GM12873 (cell line): Measurements from ENCODE around the gene MRAP.

Source experiments
- TF ChIP-seq, protein P1 (sequence below): IDR thresholded peaks from 2 replicates; pipeline ENCODE4 v1.5.1; 2012; ENCODE audit warnings: low read depth, mild to moderate bottlenecking, moderate library complexity, low read length, control low read depth; ENCODE audit not compliant: insufficient read depth; ENCODE audit errors: missing control alignments

Gene MRAP

DNA sequence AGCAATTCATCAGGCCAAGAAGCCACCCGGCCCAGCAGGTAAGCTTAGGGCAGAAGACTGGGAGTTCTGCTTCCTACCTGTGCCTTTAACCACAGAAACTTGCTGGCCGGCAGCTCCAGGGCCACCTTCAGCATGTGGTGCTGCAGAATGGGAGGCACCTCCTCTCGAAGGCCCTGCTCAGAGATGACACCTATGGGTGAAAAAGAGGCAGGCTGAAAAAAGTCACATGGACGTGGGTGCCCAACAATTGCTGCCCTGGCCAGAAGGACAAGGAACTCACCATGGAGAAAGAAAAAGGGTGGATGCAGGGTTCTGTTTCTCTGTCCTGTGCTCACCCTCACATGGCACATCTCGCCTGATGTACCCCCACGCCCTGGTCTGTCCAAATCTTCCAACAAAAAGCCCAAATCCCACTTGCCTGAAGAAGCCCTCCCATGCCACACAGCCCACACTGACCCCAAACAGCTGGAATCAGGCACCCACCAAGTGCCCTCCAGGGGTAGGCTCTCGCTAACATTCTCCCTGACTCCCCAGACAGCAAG lies 61.1 kb downstream of the MRAP start:
- TF ChIP-seq, protein P1, sequence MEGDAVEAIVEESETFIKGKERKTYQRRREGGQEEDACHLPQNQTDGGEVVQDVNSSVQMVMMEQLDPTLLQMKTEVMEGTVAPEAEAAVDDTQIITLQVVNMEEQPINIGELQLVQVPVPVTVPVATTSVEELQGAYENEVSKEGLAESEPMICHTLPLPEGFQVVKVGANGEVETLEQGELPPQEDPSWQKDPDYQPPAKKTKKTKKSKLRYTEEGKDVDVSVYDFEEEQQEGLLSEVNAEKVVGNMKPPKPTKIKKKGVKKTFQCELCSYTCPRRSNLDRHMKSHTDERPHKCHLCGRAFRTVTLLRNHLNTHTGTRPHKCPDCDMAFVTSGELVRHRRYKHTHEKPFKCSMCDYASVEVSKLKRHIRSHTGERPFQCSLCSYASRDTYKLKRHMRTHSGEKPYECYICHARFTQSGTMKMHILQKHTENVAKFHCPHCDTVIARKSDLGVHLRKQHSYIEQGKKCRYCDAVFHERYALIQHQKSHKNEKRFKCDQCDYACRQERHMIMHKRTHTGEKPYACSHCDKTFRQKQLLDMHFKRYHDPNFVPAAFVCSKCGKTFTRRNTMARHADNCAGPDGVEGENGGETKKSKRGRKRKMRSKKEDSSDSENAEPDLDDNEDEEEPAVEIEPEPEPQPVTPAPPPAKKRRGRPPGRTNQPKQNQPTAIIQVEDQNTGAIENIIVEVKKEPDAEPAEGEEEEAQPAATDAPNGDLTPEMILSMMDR: peak; percentile 18

DNA sequence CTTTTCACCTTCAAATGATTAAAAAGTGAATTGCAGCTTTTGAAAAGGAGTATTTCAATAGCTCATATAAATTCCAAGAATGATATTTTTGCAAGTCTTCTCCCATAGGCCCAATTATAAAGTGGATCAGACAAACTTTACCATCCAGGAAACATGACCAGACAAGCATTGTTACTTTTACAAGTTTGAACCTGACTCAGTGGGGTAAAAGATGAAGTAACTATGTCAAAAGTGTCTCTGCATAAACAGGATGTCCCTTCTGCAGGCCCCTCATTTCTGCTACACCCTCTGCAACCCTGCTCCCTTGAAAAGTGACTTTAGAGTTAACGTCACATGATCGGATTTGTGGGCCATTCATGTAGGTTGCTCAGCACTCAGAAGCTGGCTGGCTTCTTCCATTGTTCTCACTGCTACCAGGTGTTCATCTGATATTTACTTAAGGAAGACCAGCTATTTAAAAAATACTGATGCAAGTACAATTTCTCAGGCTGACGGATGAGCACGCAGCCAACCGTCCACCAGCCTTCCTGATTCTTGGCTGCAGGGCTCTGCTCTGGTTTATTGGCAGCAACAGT lies 61.8 kb downstream of the MRAP start:
- TF ChIP-seq, protein P1: no peak
